OCI-LY1 (cell line): ENCODE data around the gene DICER1.
"Not testable (repeated sequence)": the region's sequence is repeated elsewhere in the genome, so short reads cannot be mapped to it uniquely, and the experiment has no call there.

Experiments used
- H2AFZ ChIP-seq: fragments of 200-600 bp; sonication (generic), shearing (Covaris generic); 2 replicates; pipeline ENCODE4 v1.6.0; 2014; ENCODE audit warnings: antibody characterized with exemption, mild to moderate bottlenecking, low read length
- H3F3A ChIP-seq: fragments of 200-600 bp; sonication (generic), shearing (Covaris generic); 2 replicates; pipeline ENCODE4 v1.6.0; 2014; ENCODE audit warnings: mild to moderate bottlenecking, antibody characterized with exemption, low read length, moderate library complexity; ENCODE audit not compliant: insufficient read depth
- H3K27ac ChIP-seq: fragments of 200-600 bp; sonication (generic); 2 replicates; pipeline ENCODE4 v1.5.1; 2014; ENCODE audit warnings: low read length, mixed run types, mild to moderate bottlenecking, low read depth; ENCODE audit not compliant: poor library complexity, severe bottlenecking
- H3K27me3 ChIP-seq: fragments of 200-600 bp; sonication (generic); 2 replicates; pipeline ENCODE4 v1.6.0; 2014; ENCODE audit warnings: antibody characterized with exemption, mild to moderate bottlenecking, low read length, moderate library complexity; ENCODE audit not compliant: insufficient read depth
- H3K36me3 ChIP-seq: fragments of 200-600 bp; sonication (generic); 2 replicates; pipeline ENCODE4 v1.6.1; 2014; ENCODE audit warnings: mild to moderate bottlenecking, antibody characterized with exemption, low read length, moderate library complexity, mixed read lengths; ENCODE audit not compliant: insufficient read depth
- H3K4me1 ChIP-seq: fragments of 200-600 bp; sonication (generic); 2 replicates; pipeline ENCODE4 v1.5.1; 2014; ENCODE audit warnings: mild to moderate bottlenecking, low read length, moderate library complexity; ENCODE audit not compliant: insufficient read depth, severe bottlenecking
- H3K4me2 ChIP-seq: fragments of 200-600 bp; sonication (generic), shearing (Covaris generic); 2 replicates; pipeline ENCODE4 v1.6.1; 2014; ENCODE audit warnings: low read length
- H3K4me3 ChIP-seq: fragments of 200-600 bp; sonication (generic); 2 replicates; pipeline ENCODE4 v1.5.1; 2014; ENCODE audit warnings: low read length, low read depth, mild to moderate bottlenecking, mixed read lengths; ENCODE audit not compliant: poor library complexity, severe bottlenecking
- H3K79me2 ChIP-seq: fragments of 200-600 bp; shearing (Covaris generic); 2 replicates; pipeline ENCODE4 v1.6.1; 2016; ENCODE audit warnings: mixed run types, low read length, mixed read lengths; ENCODE audit not compliant: insufficient read depth
- H3K9ac ChIP-seq: fragments of 200-600 bp; sonication (generic), shearing (Covaris generic); 2 replicates; pipeline ENCODE4 v1.6.1; 2014; ENCODE audit warnings: mild to moderate bottlenecking, low read length, mixed read lengths
- H3K9me2 ChIP-seq: fragments of 200-600 bp; sonication (generic), shearing (Covaris generic); 2 replicates; pipeline ENCODE4 v1.6.1; 2014; ENCODE audit warnings: low read depth, mild to moderate bottlenecking, low read length, mixed read lengths
- H3K9me3 ChIP-seq: fragments of 200-600 bp; shearing (Covaris generic); 2 replicates; pipeline ENCODE4 v1.6.1; 2014; ENCODE audit warnings: low read length, mixed read lengths
- H4K20me1 ChIP-seq: fragments of 200-600 bp; sonication (generic), shearing (Covaris generic); 2 replicates; pipeline ENCODE4 v1.6.0; 2016; ENCODE audit warnings: mild to moderate bottlenecking, low read length; ENCODE audit not compliant: insufficient read depth
- EZH2 ChIP-seq: fragments of 200-600 bp; sonication (generic), shearing (Covaris generic); IDR thresholded peaks from 2 replicates; pipeline ENCODE4 v1.8.0; 2017; ENCODE audit warnings: borderline replicate concordance, mixed run types, mild to moderate bottlenecking, antibody characterized with exemption, low read length, moderate library complexity, mixed read lengths
- TF ChIP-seq, protein P1 (sequence below): fragments of 200-600 bp; sonication (generic), shearing (Covaris generic); IDR thresholded peaks from 2 replicates; pipeline ENCODE4 v1.5.1; 2017; ENCODE audit warnings: mild to moderate bottlenecking, antibody characterized with exemption, low read length, moderate library complexity, mixed read lengths

DICER1 gene

DNA sequence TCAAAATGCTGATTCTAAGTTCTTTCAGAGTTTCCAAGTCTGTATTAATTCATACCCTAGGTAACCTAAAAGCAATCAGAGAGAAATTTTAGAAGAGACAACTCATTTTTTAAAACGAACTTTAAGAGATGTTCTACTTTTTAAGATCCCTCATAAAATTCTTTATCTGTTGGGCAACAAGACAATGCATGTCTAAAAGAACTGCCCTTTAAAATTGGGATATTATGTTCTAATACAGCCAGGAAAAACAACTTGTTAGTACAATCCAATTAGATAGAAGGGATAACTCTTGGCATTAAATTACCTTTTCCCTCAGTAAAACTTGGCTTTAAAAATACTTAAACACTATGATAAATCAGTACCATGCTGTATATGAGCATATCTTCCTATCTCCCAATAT lies 15.6 kb downstream of the DICER1 start:
- H3K27ac ChIP-seq = no peak overlapping the region
- peaks cover 10% of the 10 kb centered on the region for H3K36me3 ChIP-seq
- no peak for TF ChIP-seq EZH2
- TF ChIP-seq, protein P1, sequence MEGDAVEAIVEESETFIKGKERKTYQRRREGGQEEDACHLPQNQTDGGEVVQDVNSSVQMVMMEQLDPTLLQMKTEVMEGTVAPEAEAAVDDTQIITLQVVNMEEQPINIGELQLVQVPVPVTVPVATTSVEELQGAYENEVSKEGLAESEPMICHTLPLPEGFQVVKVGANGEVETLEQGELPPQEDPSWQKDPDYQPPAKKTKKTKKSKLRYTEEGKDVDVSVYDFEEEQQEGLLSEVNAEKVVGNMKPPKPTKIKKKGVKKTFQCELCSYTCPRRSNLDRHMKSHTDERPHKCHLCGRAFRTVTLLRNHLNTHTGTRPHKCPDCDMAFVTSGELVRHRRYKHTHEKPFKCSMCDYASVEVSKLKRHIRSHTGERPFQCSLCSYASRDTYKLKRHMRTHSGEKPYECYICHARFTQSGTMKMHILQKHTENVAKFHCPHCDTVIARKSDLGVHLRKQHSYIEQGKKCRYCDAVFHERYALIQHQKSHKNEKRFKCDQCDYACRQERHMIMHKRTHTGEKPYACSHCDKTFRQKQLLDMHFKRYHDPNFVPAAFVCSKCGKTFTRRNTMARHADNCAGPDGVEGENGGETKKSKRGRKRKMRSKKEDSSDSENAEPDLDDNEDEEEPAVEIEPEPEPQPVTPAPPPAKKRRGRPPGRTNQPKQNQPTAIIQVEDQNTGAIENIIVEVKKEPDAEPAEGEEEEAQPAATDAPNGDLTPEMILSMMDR = no peak
- H4K20me1 ChIP-seq = no peaks in the 10 kb centered on the region; the same call in 1 of the 2 replicates
- no peaks in the 10 kb centered on the region for H3K27me3 ChIP-seq
- H3K4me1 ChIP-seq = peaks cover 37% of the 10 kb centered on the region
- H3K4me2 ChIP-seq = no peak overlapping the region
- peaks cover 3% of the 10 kb centered on the region; the same call in 1 of the 2 replicates for H3K9me3 ChIP-seq
- H3F3A ChIP-seq = no peaks in the 10 kb centered on the region
- no peak overlapping the region for H3K9ac ChIP-seq
- H3K79me2 ChIP-seq = peaks cover 44% of the 10 kb centered on the region
- H3K9me2 ChIP-seq = no peaks in the 10 kb centered on the region
- no peak overlapping the region for H3K4me3 ChIP-seq
- no peak overlapping the region for H2AFZ ChIP-seq

DNA sequence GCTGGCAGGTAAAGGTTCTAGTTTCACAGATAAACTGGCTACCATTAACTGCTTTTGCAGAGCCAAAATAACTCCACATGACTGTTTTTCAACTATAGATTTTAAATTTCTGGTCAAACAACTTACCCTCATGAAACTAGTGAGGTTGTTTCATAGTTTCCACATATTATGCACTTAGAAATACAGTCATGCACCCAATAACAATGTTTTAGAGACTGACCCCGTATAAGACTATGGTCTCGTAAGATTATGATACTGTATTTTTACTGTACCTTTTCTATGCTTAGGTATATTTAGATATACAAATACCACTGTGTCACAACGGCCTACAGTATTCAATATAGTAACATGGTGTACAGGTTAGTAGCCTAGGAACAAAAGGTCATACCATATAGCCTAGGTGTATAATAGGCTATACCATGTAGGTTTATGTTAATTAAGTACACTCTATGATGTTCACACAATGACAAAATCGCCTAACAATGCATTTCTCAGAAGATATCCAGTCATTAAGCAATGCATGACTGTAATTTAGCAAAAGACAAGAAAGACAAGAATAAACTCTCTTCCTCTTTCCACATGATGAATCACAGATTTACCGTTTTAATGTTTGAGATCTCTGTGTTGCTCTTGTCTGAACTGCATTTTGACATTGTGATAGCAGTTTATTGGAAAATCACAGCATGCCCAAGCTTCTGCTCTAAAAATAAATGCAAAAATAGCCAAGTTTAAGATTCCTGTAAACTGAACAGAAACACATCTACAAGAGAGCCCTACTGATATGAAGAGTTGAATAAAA lies 17.1 kb downstream of the DICER1 start:
- H3K9me2 ChIP-seq = no peaks in the 10 kb centered on the region
- H3K4me1 ChIP-seq = peaks cover 37% of the 10 kb centered on the region
- peaks cover 3% of the 10 kb centered on the region; the same call in 1 of the 2 replicates for H3K9me3 ChIP-seq
- peak overlapping the region; percentile 20 for H3K27ac ChIP-seq
- no peak overlapping the region for H2AFZ ChIP-seq
- peak overlapping the region; percentile 38; the same call in 1 of the 2 replicates for H3K4me2 ChIP-seq
- TF ChIP-seq, protein P1 = no peak
- TF ChIP-seq EZH2 = no peak
- 0 out of 2 replicates have a peak, but pooled peaks cover 4% of the 10 kb centered on the region for H3K36me3 ChIP-seq
- H3K4me3 ChIP-seq = no peak overlapping the region
- peaks cover 37% of the 10 kb centered on the region for H3K79me2 ChIP-seq
- no peaks in the 10 kb centered on the region for H3F3A ChIP-seq
- H3K27me3 ChIP-seq = no peaks in the 10 kb centered on the region
- H3K9ac ChIP-seq = no peak overlapping the region
- no peaks in the 10 kb centered on the region; the same call in 1 of the 2 replicates for H4K20me1 ChIP-seq

DNA sequence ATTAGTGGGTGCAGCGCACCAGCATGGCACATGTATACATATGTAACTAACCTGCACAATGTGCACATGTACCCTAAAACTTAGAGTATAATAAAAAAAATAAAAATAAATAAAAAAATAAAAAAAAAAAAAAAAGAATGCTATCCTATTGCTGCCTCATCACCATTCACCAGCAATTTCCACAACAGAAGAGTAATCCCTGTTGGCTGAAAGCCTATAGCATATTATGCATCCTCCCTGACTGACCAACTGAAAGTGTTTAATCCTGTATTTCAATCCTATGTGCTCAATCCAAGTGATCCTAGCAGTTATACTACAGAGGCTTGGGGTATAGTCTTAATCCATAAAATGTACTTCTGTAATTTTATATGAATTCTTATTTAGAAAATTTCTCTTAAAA lies 18.5 kb downstream of the DICER1 start:
- H3K27me3 ChIP-seq = no peaks in the 10 kb centered on the region
- no peaks in the 10 kb centered on the region for H3F3A ChIP-seq
- 0 out of 2 replicates have a peak, but pooled peaks cover 6% of the 10 kb centered on the region for H3K36me3 ChIP-seq
- H3K9ac ChIP-seq = no peak overlapping the region
- no peaks in the 10 kb centered on the region; the same call in 1 of the 2 replicates for H4K20me1 ChIP-seq
- H3K27ac ChIP-seq = no peak overlapping the region
- H3K9me2 ChIP-seq = no peaks in the 10 kb centered on the region
- H3K4me3 ChIP-seq = no peak overlapping the region
- H3K9me3 ChIP-seq = no peaks in the 10 kb centered on the region
- H2AFZ ChIP-seq = no peak overlapping the region
- H3K4me1 ChIP-seq = peaks cover 33% of the 10 kb centered on the region
- TF ChIP-seq EZH2 = no peak
- TF ChIP-seq, protein P1 = no peak
- peaks cover 23% of the 10 kb centered on the region for H3K79me2 ChIP-seq
- no peak overlapping the region for H3K4me2 ChIP-seq

DNA sequence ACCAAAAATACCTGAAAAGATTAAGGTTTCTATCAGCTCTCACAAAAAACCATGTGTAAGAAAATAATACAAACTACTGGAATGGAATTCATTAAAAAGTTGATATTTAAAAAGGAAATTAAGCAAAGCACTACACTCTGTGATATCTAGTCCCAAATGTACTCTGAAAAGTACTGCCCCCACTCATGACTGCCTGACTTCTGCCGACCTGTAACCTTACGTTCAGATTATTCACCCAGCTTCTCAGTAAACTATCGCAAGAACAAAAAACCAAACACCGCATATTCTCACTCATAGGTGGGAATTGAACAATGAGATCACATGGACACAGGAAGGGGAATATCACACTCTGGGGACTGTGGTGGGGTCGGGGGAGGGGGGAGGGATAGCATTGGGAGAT lies 18.9 kb downstream of the DICER1 start:
- H4K20me1 ChIP-seq, H3F3A ChIP-seq, H3K4me2 ChIP-seq, H3K9me2 ChIP-seq, H3K9me3 ChIP-seq, H3K36me3 ChIP-seq, H2AFZ ChIP-seq, H3K27ac ChIP-seq, H3K4me3 ChIP-seq, H3K27me3 ChIP-seq, H3K9ac ChIP-seq: not testable (repeated sequence)
- Histone ChIP-seq H3K4me1 (peaks cover 28% of the 10 kb centered on the region), H3K79me2 (peaks cover 19% of the 10 kb centered on the region)
